Urothelium cell line (cell line): ENCODE results near the gene NEDD4L.
A peak's percentile ranks its signal among the peaks of the same experiment; 100 is the strongest.
"Not testable (repeated sequence)": the region's sequence is repeated elsewhere in the genome, so short reads cannot be mapped to it uniquely, and the experiment has no call there.

Experiments
- DNase-seq: peaks from one replicate; pipeline ENCODE4 v3.0.0; 2011; ENCODE audit warnings: low spot score, mixed read lengths
- FAIRE-seq: peaks from 2 replicates; lab custom pipeline; 2011; peaks lifted over from hg19 to GRCh38; lab: Jason Lieb, UNC

The NEDD4L gene

DNA sequence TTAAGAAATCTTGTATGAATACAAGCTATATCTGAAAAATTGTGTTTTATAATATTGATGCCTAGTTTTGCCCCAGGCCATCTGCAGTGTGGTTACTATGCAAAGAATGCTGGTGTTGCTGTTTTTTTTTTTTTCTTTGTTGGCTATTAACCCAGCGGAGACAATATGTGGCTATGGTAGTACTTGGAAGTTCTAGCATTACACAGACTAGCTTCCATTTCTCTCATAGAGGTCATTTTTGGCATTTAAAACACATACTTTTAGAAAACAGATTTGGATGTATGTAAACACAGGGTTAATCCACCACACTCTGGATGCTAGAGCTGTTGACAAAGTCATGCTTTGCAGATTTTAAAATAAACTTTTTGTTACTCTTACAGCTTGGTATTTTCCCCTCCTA lies 209.8 kb downstream of the NEDD4L start:
- no peak for FAIRE-seq

DNA sequence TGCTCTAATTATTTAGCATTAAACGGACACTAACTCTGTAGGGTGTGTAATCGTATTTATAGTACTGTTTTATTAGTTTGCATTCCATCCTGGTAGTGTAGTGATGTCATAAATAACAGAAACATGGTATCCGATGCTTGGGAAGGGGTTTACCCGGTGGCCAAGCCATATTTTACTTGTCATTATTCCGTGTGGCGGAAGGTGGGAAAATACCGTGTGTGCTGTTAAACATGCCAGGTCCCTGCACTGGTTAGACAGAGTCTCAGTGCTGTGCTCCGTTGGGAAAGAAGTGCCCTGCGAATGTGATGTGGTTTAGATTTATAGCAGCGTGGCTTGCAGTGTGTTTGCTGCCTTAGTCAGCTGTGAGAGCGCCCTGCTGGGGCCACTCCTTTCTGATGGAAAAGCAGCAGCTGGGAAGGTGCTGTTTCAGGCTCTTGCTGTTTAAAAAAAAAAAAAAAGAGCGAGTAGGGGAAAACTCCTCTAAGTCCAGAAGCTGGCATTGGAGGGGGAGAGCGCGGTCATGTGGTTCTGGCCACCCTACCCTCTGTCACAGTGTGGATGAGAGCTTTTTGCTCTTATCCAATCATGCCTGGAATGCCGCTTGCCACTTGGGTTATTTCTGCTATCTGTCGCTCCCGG lies 211.0 kb downstream of the NEDD4L start:
- no peak for FAIRE-seq
- no peak for DNase-seq

More for the DNA sequence above, 209.8 kb downstream of the NEDD4L start:
- no peak for DNase-seq

DNA sequence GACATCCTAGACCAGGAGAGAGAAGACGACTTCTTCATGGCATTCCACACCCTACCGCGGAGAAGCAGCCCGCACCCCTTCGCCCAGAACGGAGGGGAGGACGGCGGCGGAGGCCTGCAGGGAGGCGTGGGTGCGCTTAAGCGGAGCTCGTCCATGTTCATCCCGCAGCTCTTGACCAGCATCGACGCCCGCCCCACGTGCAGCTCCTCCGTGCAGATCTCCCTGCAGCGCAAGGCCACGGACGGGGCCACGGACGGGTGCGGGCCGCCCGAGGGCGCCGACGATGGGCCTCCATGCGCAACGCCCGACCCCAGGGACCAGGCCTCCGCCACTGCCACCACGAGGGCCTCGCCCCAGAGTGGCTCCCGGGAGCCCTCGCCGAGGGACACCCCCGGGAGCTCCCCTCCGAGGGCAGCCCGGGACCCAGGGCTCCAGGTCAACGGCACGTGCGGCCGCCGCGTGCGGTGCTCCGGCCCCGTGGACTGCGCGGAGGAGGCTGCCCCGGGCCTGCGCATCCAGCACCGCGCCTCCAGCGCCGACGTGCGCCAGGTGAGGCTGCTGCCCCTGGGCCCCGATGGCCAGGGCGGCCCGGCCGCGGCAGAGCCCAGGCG lies 211.8 kb downstream of the NEDD4L start:
- no peak for FAIRE-seq
- no peak for DNase-seq

DNA sequence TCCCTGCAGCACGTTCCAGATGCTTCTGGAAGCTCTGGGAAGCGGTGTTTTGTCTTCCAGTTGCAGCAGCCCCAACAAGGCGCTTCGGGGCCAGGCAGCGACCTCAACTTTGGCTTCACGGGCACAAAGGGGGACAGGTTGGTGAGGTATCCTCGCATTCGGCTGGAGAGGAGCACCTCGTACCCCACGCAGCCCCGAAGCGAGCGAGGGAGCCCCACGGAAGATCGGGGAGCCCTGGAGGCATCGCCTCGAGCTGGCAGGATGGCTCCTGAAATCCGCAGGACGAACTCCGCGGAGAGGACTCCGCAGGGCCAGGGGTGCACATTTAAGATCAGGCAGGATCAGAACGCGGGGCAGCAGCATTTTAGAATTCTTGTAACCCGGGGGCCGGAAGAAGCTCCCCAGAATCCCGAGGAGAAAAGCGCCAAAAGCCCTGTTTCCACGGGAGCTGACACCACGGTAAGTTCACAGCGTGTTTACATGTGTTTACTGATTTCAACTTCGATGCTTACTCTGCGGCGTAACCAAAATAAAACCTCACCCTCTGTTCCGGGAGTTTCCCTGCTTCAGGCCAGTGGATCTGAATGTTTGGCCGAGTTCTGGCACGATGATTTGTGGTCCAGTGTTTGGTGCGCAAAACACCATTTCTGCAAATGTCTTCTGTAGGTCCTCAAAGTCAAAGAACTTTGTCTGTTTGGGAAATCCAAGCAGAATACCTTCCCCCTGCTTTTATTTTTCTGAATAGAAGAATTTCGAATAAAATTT lies 212.5 kb downstream of the NEDD4L start:
- FAIRE-seq (no peak), DNase-seq (no peak)

DNA sequence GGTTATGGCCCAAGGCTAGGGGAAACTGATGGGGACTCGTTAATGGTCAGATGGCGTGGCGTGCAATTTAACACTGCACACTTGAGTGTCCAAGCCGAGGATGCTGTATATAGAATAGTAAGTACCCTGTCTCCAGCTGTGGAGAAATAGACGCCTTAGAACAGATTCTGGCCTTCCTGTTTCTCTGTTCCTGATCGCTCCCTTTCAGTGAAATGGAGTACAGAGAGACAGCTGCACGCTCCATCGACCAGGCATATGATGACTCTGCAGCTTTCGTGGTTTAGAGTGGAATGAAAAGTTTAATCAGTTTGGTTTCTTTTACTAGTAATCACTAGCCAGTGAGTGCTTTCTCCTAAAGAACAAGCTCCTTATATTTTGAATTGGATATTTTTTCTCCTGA lies 213.4 kb downstream of the NEDD4L start:
- FAIRE-seq (no peak), DNase-seq (no peak)

DNA sequence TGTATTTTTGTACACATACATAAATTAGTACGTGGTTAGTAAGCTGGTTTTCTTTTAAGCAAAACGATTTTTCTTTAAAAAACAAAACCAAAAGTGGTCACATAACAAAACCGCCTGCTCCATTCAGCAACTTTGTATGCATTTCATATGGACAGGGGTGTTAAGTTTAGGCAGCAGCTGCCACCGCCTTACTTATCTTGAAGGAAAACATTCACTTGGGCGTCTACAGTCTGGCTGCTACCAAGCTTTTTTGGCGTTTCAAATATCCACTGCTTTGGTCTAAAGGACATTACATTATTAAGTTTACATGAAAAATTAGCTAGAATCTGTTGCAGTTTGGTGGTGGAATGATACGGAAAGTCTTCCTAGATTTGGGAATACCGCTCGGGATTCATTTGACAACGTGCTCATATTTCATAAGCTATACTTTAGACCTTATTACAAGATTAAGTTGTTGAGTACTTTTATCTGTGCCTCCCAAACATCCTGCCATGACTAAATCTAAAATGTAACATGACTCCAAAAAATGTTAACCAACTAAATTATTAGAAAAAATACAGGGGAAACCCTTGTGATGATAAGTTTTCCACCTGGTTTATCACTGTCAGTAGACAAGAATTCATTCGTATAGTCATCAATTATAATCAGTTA lies 214.8 kb downstream of the NEDD4L start:
- FAIRE-seq, result no peak
- DNase-seq, result no peak

DNA sequence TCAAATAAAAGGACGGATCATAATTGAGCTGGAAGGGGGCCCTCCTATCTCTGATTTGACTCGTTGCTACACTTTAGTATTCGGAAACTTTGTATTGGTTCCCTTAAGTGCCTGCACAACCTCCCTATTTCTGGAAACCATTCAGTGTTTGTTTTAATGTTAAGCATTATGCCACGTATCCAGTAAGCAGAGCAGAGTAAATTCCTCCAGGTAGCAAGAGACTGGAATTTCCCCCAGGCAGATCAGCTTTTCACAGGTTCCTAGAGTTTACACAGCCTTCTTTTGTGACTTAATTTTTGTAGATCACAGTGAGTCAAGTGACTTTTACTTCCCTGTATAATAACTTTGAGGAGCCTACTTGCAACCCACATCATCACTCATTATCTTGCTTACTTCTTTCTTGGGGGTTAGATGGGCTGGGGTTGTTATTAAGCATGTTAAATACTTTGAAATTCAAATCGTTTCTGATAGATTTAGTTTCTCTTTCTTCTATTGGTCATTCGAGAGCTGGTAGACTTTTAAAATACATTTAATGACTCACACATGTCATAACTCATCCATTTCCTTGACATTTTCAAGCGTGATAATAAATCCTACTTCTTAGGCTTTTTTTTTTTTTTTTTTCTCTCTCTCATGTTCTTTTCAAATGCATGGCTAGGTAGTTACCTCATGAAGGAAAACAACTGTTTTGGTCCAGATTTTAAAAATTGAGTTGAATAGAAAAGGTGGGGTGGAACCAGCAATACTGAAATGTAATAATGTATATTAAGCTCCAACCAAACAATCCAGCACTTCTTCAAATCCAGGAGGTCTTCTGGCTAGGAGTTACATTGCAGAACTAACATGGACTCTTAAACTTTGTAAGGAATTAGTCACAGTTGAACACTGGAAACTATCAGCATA lies 219.3 kb downstream of the NEDD4L start:
- DNase-seq (no peak), FAIRE-seq (no peak)

DNA sequence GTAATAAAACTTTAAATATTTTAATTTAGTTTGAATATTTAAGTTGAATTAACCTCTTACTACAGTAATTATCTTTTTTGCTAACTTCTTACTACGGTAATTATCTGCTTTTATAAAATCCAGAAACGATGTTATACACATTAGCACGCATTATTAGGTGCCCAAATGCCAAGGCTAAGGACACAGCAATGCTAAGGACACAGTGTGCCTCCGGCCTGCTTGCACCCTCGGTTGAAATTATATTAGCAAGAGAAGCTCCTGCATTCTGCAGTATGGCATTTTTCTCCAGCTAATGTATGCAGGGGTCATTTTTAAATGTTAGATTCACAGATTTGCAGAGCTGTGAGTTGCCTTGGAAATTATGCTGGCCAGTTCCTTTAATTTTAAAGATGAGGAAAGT lies 220.0 kb downstream of the NEDD4L start:
- DNase-seq (no peak), FAIRE-seq (no peak)

DNA sequence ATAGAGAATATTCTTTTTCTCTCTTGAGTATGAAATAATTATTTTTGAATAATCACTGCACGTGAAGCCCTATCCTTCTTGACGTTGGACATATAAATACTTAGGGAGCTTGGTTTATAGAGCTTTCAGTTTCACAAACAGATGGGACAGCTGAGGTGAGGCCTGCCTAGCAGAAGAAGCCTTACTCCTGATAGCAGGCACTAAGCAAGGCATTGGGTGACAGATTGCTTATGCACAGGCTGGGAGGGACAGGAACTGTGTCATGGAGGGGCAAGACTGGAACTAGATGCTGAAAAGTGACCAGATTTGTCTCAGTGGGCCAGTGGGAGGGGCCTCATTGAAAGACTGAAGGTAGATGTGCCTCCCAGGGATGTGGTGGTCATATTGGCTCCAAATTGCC lies 220.8 kb downstream of the NEDD4L start:
- FAIRE-seq, result no peak
- no peak for DNase-seq

DNA sequence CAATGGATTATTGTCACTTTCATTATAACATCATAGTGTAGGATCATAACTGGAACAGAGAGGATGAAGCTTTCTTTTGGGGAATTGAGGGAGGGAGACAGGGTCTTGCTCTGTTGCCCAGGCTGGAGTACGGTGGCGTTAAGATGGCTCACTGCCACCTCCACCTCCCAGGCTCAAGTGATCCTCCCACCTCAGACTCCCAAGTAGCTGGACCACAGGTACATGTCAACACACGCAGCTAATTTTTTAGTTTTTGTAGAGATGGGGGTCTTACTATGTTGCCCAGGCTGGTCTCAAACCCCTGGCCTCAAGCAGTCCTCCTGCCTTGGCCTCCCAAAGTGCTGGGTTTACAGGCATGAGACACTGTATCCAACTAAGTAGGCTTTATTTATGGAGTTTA lies 221.5 kb downstream of the NEDD4L start:
- FAIRE-seq, DNase-seq: not testable (repeated sequence)

DNA sequence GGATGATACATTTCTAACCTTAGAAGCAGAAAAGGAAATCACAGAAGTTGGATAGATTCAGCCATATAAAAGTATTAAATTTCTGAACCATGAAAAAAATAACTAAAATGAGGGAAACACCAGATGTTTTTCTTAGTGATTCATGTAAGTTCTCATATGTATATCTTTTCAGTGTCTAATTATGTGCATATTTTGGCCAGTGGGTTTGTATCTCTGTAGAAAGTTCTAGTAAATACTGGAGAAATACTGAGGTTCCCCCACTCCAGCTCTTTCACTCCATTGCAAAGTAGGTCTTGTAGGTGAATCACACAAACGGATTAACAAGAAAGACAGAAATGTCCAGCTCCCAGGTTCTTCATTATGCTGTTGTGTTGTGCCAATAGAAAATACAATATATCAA lies 222.3 kb downstream of the NEDD4L start:
- FAIRE-seq (no peak), DNase-seq (no peak)

DNA sequence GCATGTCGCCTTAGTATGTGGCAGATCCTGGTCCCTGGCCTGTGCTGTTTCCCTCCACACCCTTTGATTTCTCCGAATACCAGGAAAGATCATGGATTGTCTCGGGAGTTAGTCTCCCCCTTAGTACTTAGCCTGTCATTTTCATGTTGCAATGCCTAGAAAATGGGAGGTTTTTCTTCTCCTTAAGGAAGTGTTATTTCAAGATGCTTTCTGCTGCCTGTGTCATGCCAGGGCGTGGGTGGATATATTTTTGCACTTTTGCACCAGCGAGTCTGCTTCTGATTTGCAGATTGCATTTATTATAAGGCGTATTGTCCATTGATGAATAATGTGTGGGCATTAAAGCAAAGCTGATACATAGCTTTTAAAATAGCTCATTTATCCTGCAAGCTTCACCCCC lies 223.5 kb downstream of the NEDD4L start:
- FAIRE-seq, result no peak

DNA sequence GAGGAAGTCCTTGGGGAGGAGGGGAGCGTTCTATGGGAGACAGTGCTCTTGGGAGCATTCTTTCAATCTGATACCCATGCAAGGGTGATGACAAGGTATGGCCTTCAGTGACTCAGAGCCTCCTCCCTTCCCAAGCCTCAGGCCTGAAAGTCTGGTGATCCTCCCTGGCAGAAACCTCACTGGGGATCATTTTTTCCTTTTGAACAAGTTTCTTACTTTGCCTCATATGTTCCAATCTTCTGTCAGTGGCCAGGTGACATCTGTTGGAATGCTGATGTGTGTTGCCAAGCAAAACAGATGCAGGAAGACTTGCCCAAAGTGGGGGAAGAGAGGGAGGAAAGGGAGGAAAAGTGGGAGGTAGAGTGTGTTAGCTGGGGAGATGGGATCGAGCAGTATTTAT lies 224.8 kb downstream of the NEDD4L start:
- no peak for FAIRE-seq
- peak; percentile 45 for DNase-seq

More for the DNA sequence above, 223.5 kb downstream of the NEDD4L start:
- DNase-seq, result no peak

DNA sequence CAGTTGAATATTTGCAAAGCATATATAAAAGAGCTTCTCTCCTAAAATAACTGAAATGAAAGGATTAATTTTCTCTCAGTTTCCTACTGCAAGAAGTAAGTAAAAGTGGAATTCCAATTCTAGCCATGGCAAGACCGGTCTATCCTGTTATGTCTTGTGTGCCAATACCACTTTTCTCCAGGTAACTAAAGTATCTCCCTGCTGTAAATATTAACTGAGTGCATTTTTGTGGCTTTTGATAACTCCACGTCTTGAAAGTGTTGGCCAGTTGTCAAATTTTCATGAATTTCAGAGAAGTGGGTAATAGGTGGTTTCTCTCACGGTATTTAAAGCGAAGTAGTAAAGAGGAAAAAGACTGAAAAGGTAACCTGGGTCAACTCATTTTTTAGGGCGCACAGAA lies 225.9 kb downstream of the NEDD4L start:
- DNase-seq, result peak; percentile 12
- no peak for FAIRE-seq

DNA sequence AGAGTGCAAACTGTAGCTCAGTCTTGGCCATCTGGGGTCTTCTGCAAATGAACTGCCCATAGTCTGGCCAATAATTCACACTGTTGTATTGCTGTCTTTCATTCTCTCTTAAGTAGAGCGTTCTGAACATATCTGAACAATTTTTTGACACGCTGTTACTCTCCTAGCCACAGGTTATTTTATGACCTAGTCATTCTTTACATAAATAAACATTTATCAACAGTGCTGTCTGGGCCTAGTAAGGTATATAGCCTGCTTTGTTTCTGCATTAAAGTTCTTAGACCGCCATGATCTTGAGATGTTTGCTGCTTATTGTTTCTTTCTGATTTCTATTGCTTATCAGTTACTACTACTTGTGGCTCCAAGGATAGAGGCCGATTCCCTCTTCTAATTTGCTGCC lies 226.4 kb downstream of the NEDD4L start:
- no peak for FAIRE-seq
- no peak for DNase-seq

DNA sequence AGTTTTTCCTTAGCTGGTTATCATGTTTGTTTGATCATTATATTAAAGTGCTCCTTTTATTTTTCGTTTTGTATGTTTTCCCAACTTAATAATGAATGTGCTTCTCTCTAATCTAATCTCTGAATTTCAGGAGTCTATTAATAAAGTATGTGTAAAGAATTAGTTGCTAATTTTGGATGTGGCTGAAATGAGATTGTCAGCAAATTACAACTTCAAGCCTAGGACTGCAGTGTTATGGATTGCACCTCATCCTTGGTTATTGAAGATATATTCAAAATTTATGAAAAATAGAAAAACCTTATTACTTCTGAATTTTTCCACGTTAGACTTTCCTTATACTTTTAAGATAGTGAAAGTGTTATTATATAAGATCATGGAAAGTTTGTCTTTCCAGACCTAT lies 227.7 kb downstream of the NEDD4L start:
- no peak for DNase-seq
- FAIRE-seq, result no peak

DNA sequence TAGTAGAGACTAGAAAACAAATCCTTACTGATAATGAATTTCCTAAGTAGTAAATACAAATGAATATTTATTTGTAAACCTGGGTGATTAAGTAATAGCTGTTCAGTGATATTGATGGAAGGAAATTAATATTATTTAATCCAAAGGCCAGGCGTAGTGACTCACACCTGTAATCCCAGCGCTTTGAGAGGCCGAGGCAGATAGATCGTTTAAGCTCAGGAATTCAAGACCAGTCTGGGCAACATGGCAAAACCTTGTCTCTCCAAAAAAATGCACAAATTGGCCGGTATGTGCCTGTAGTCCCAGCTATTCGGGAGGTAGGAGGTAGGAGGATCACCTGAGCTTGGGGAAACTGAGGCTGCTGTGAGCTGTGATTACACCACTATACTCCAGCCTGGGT lies 228.2 kb downstream of the NEDD4L start:
- FAIRE-seq (no peak), DNase-seq (no peak)

DNA sequence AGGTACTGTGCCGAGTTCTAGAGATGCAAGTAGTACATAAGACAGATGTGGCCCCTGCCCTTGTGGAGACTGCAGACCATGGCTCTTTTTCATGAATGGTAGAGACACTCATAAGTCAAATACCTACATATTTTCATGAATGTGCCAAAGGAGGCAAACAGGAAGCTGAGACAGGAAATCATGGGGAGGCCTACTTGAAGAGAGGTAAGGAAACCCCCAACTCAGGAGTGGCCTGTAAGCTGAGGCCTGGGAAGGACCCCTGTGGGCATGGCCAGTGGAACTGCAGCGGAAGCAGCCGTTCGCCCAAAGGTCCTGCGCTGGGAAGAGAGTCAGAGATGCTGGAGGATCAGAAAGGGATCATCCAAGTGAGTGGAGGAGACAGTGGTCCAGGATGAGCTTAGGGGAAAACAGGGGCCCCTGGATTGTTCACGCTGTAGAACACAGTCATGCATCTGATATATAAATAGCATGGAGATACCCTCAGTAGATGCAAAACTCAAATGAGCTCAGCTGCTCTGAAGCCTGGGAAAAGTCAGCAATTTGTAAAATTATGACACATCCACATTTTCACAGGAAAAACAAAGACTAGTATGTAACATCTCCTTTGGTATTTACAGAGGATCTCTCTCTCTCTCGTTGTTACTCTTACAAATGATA lies 228.9 kb downstream of the NEDD4L start:
- DNase-seq, result no peak
- FAIRE-seq, result no peak

DNA sequence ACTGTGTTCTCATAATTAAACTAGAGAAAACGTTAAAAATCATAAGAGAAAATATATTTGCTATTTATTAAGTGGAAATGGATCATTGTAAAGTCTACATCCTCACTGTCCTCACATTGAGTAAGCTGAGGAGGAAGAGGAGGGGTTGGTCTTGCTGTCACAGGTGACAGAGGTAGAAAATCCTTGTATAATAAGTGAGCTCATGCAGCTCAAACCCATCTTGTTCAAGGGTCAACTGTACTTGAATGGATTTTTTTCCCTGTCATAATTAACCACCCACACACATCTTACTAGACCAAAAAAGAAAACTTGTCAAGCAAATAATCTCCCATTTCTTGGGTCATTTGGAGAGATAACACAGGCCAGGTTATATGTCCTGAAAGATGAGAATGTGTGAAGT lies 231.2 kb downstream of the NEDD4L start:
- DNase-seq, result no peak
- FAIRE-seq, result no peak
